B cell (primary cell): ENCODE data around the gene MICALL2.

Experiments used
- EZH2 ChIP-seq: IDR thresholded peaks from 2 replicates; pipeline ENCODE4 v1.6.1; 2012; ENCODE audit warnings: borderline replicate concordance, low read depth, mild to moderate bottlenecking, moderate library complexity, low read length; ENCODE audit not compliant: insufficient read depth, poor library complexity, severe bottlenecking
- TF ChIP-seq, protein P1 (sequence below): fragments of 200-600 bp; IDR thresholded peaks from one replicate; pipeline ENCODE4 v1.8.0; 2022; ENCODE audit warnings: antibody characterized with exemption, mild to moderate bottlenecking

DNA sequence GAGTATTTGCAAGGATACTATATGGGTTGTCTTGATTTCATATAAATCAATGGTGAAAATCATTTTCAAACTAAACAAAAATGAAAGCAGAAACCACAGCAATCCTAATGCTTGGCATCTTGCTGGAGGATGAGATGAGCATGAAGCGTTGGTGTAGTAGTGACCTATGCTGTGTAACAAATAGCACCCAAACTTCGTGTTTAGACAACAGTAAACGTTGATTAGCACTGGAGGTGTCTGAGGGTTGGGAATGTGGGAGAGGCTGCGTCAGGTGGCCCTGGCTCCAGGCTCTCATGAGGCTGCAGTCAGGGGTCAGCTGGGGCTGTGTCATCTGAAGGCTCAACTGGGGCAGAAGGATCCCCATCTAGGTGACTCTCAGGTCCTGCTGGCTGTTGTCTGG is 67.8 kb downstream of the MICALL2 start:
- TF ChIP-seq, protein P1, sequence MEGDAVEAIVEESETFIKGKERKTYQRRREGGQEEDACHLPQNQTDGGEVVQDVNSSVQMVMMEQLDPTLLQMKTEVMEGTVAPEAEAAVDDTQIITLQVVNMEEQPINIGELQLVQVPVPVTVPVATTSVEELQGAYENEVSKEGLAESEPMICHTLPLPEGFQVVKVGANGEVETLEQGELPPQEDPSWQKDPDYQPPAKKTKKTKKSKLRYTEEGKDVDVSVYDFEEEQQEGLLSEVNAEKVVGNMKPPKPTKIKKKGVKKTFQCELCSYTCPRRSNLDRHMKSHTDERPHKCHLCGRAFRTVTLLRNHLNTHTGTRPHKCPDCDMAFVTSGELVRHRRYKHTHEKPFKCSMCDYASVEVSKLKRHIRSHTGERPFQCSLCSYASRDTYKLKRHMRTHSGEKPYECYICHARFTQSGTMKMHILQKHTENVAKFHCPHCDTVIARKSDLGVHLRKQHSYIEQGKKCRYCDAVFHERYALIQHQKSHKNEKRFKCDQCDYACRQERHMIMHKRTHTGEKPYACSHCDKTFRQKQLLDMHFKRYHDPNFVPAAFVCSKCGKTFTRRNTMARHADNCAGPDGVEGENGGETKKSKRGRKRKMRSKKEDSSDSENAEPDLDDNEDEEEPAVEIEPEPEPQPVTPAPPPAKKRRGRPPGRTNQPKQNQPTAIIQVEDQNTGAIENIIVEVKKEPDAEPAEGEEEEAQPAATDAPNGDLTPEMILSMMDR: no peak
- TF ChIP-seq EZH2: no peak
